GM23338 (cell line): ENCODE measurements around the gene FOXP1. TPM values are rescaled to one million over a fixed set of nuclear protein-coding genes. Genes with fewer than 3 reads are reported as not detected.

Source experiments
- ATAC-seq: fragments of 200-7000 bp; cut with Tn5 transposase; 3 replicates; pipeline ENCODE4 v1.9.1; 2020
- DNase-seq: peaks from one replicate; pipeline ENCODE4 v3.0.0-alpha.2; 2015; ENCODE audit warnings: low spot score
- H2AFZ ChIP-seq: fragments of 200-600 bp; sonication (generic); 2 replicates; pipeline ENCODE4 v1.8.0; 2016; ENCODE audit warnings: antibody characterized with exemption, mild to moderate bottlenecking, moderate library complexity
- H3F3A ChIP-seq: fragments of 200-600 bp; sonication (generic); replicated peaks from 2 replicates; pipeline ENCODE4 v1.8.0; 2017; ENCODE audit warnings: antibody characterized with exemption, mixed run types, low read depth
- H3K27ac ChIP-seq: fragments of 200-600 bp; sonication (generic); 2 replicates; pipeline ENCODE4 v1.6.1; 2016; ENCODE audit warnings: low read depth
- H3K27me3 ChIP-seq: fragments of 200-600 bp; sonication (generic); 2 replicates; pipeline ENCODE4 v1.8.0; 2016; ENCODE audit warnings: mild to moderate bottlenecking, mixed run types, moderate library complexity; ENCODE audit not compliant: insufficient read depth
- H3K36me3 ChIP-seq: fragments of 200-600 bp; sonication (generic); 2 replicates; pipeline ENCODE4 v1.8.0; 2016; ENCODE audit warnings: mild to moderate bottlenecking; ENCODE audit not compliant: insufficient read depth
- H3K4me1 ChIP-seq: fragments of 200-600 bp; sonication (generic); 2 replicates; pipeline ENCODE4 v1.8.0; 2016; ENCODE audit warnings: mild to moderate bottlenecking, moderate library complexity; ENCODE audit not compliant: insufficient read depth
- H3K4me2 ChIP-seq: fragments of 200-600 bp; sonication (generic); 2 replicates; pipeline ENCODE4 v1.7.1; 2017; ENCODE audit warnings: mixed run types
- H3K4me3 ChIP-seq: fragments of 200-600 bp; sonication (generic); 2 replicates; pipeline ENCODE4 v1.6.1; 2016; ENCODE audit warnings: mixed run types
- H3K79me2 ChIP-seq: fragments of 200-600 bp; sonication (generic); replicated peaks from 2 replicates; pipeline ENCODE4 v1.8.0; 2017; ENCODE audit warnings: mild to moderate bottlenecking; ENCODE audit not compliant: insufficient read depth
- H3K9me2 ChIP-seq: fragments of 200-600 bp; sonication (generic); 2 replicates; pipeline ENCODE4 v1.8.0; 2017; ENCODE audit not compliant: insufficient read depth
- H4K20me1 ChIP-seq: fragments of 200-600 bp; sonication (generic); replicated peaks from 2 replicates; pipeline ENCODE4 v1.8.0; 2017; ENCODE audit warnings: mild to moderate bottlenecking; ENCODE audit not compliant: insufficient read depth
- H3K27ac Mint-ChIP-seq: 2 replicates; pipeline ENCODE4 v1.8.0; 2020; ENCODE audit warnings: inconsistent platforms, mild to moderate bottlenecking, moderate library complexity, mixed read lengths
- H3K27me3 Mint-ChIP-seq: 3 replicates; pipeline ENCODE4 v1.8.0; 2022; ENCODE audit warnings: low read depth, mild to moderate bottlenecking, moderate library complexity, mixed read lengths, inconsistent platforms; ENCODE audit not compliant: insufficient read depth, poor library complexity
- H3K36me3 Mint-ChIP-seq: 3 replicates; pipeline ENCODE4 v1.8.0; 2021; ENCODE audit warnings: low read depth, mild to moderate bottlenecking, inconsistent platforms, moderate library complexity, mixed read lengths
- H3K4me1 Mint-ChIP-seq: 3 replicates; pipeline ENCODE4 v1.8.0; 2020; ENCODE audit warnings: mild to moderate bottlenecking, inconsistent platforms, mixed read lengths
- H3K4me3 Mint-ChIP-seq: 3 replicates; pipeline ENCODE4 v1.8.0; 2021; ENCODE audit warnings: moderate library complexity, mild to moderate bottlenecking, inconsistent platforms, mixed read lengths
- H3K9me3 Mint-ChIP-seq: 3 replicates; pipeline ENCODE4 v1.8.0; 2020; ENCODE audit warnings: moderate library complexity, mild to moderate bottlenecking, inconsistent platforms, mixed read lengths
- CREB1 ChIP-seq: fragments of 250-450 bp; sonication (Bioruptor Pico); IDR thresholded peaks from 2 replicates; pipeline ENCODE4 v1.5.0; 2020; ENCODE audit warnings: low read depth, mild to moderate bottlenecking, moderate library complexity
- CTCF ChIP-seq, 2 experiments: fragments of 200-600 bp in 1 of 2; sonication (generic) in 1 of 2; conservative IDR thresholded peaks; 2 replicates each; pipeline versions ENCODE4 v1.5.1 to v1.6.1; 2016 to 2017; ENCODE audit warnings: antibody characterized with exemption in 2 of 2, low read depth in 2 of 2, mild to moderate bottlenecking in 2 of 2, moderate library complexity in 1 of 2
- ETS1 ChIP-seq: IDR thresholded peaks from 2 replicates; pipeline ENCODE4 v1.6.1; 2016; ENCODE audit warnings: antibody characterized with exemption
- EZH2 ChIP-seq: fragments of 200-600 bp; sonication (generic); IDR thresholded peaks from one replicate; pipeline ENCODE4 v1.8.0; 2017; ENCODE audit warnings: antibody characterized with exemption, mild to moderate bottlenecking, low read depth; ENCODE audit not compliant: unreplicated experiment
- EZH2phosphoT487 ChIP-seq: fragments of 200-600 bp; sonication (generic); IDR thresholded peaks from one replicate; pipeline ENCODE4 v1.8.1; 2018; ENCODE audit warnings: antibody characterized with exemption; ENCODE audit not compliant: unreplicated experiment
- NANOG ChIP-seq: IDR thresholded peaks from 2 replicates; pipeline ENCODE4 v1.6.1; 2016; ENCODE audit warnings: antibody characterized with exemption, borderline replicate concordance
- POLR2AphosphoS5 ChIP-seq: IDR thresholded peaks from 2 replicates; pipeline ENCODE4 v1.6.1; 2016; ENCODE audit warnings: antibody characterized with exemption, low read depth
- ZNF114 ChIP-seq: fragments of 250-450 bp; sonication (Bioruptor Pico); IDR thresholded peaks from 2 replicates; pipeline ENCODE4 v1.5.0; 2020; ENCODE audit warnings: mild to moderate bottlenecking, moderate library complexity
- ZNF331 ChIP-seq: fragments of 250-450 bp; sonication (Bioruptor Pico); IDR thresholded peaks from 2 replicates; pipeline ENCODE4 v1.5.0; 2020; ENCODE audit warnings: low read depth, mild to moderate bottlenecking, moderate library complexity
- ZNF462 ChIP-seq: fragments of 250-450 bp; sonication (Bioruptor Pico); IDR thresholded peaks from 2 replicates; pipeline ENCODE4 v1.5.0; 2020; ENCODE audit warnings: mild to moderate bottlenecking, moderate library complexity
- polyA plus RNA-seq: library from polyadenylated mRNA; unstranded; fragments of >200 nt; fragmentation: Nextera tagmentation; extraction: Ambion mirVana; gene quantifications from 2 replicates; pipeline ENCODE4 v1.2.1, GENCODE V29; 2016
- total RNA-seq: library from RNA; depleted of rRNA; stranded (reverse); fragments of >200 nt; shearing (Covaris generic); gene quantifications from 2 replicates; pipeline ENCODE4 v1.2.3, GENCODE V29; 2014

The FOXP1 gene
- total and polyA plus RNA-seq, 2 experiments from 2014 or later = 32.9 to 35.5 TPM

DNA sequence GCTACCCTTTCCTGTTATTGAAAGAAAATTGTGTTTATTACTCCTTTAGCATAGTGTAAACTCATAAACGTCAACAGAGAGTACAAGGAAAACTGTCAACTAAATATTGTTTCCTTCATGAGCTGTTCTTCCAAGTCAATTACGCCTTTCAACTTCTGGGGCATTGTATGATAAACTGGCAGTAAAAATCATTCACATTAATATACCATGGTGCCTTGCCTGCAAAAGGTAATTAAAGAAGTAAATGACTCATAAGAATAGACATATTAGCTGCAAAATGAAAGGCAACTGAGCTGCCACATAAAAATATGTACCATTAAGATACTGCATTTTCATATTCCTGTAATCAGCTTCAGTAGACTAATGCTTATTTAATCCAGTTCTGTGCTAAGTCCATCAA lies 447.3 kb downstream of the FOXP1 start:
- peaks cover 4% of the 10 kb centered on the region for H3K27me3 Mint-ChIP-seq

DNA sequence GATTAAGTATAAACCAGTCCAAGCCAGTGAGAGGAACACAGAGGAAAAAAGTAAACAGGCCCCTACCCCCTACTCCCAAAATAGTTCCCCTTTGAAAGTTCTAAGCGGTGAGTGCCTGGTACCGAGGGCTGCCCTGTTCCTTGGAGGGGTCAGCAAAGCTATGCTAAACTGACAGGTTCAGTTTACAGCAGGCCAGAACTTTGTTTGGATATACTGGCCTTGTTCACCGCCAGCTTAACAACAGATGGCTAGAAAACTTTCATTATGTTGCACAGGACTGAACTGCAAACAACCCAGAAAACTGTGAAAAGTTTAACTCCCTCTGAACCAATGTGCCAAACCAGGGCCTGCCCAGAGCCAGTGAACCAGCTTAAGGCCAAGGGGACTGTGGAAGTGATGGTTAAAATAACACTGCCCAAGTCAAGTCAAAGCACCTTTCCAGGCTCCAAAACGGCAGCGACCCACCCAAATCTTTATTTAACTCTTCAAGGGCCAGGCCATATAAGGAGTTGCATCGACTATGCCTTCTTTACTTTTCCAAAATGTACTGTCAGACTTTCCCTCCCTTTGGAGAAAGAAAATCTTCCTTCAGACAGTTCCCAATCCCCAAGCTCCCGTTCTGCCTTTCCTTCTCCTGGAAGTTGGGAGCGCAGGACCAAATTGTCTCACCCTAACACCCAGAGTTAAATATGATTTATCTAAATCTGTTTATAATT lies 448.0 kb downstream of the FOXP1 start:
- H3K4me3 Mint-ChIP-seq = no peak overlapping the region; the same call in 2 of the 3 replicates
- Histone ChIP-seq H4K20me1 (no peaks in the 10 kb centered on the region), H3K4me3 (no peak overlapping the region), H3K4me1 (peaks cover 70% of the 10 kb centered on the region), H3K79me2 (no peaks in the 10 kb centered on the region), H3K9me2 (no peaks in the 10 kb centered on the region), H3F3A (peaks cover 4% of the 10 kb centered on the region; the same call in 1 of the 2 replicates), H2AFZ (no peak overlapping the region), H3K27ac (peak overlapping the region; percentile 43; the same call in 1 of the 2 replicates), H3K27me3 (no peaks in the 10 kb centered on the region), H3K4me2 (no peak overlapping the region), H3K36me3 (no peaks in the 10 kb centered on the region)
- DNase-seq (no peak), ATAC-seq (peak; percentile 23; the same call in 2 of the 3 replicates)
- H3K4me1 Mint-ChIP-seq = peaks cover 74% of the 10 kb centered on the region
- H3K9me3 Mint-ChIP-seq = no peaks in the 10 kb centered on the region
- H3K36me3 Mint-ChIP-seq = no peaks in the 10 kb centered on the region
- peak overlapping the region; percentile 39 for H3K27ac Mint-ChIP-seq
- TF ChIP-seq ETS1 = no peak
- no peak for TF ChIP-seq CTCF (conservative IDR thresholded peaks at IDR 0.05; ENCODE audit: low read depth in 2 of 2)
- TF ChIP-seq EZH2 = no peak
- no peak for TF ChIP-seq ZNF462 (CRISPR knock-in tag)
- TF ChIP-seq ZNF331 = no peak
- TF ChIP-seq ZNF114 (CRISPR knock-in tag) = no peak
- no peak for TF ChIP-seq EZH2phosphoT487
- TF ChIP-seq CREB1 (CRISPR knock-in tag) = no peak
- no peak for TF ChIP-seq NANOG
- TF ChIP-seq POLR2AphosphoS5 = no peak
- peaks cover 6% of the 10 kb centered on the region for H3K27me3 Mint-ChIP-seq

More for the DNA sequence above, 447.3 kb downstream of the FOXP1 start:
- Mint-ChIP-seq H3K4me1 (peaks cover 68% of the 10 kb centered on the region), H3K36me3 (no peaks in the 10 kb centered on the region; the same call in 2 of the 3 replicates), H3K9me3 (no peaks in the 10 kb centered on the region), H3K4me3 (no peak overlapping the region), H3K27ac (no peak overlapping the region)
- Histone ChIP-seq H2AFZ (no peak overlapping the region), H3K4me1 (peaks cover 64% of the 10 kb centered on the region), H3F3A (0 out of 2 replicates have a peak, but pooled peaks cover 4% of the 10 kb centered on the region), H3K4me2 (0 out of 2 replicates have a peak overlapping the region, but pooled peaks have one; percentile 30), H3K4me3 (no peak overlapping the region), H3K79me2 (no peaks in the 10 kb centered on the region), H3K27me3 (no peaks in the 10 kb centered on the region), H3K9me2 (no peaks in the 10 kb centered on the region), H4K20me1 (no peaks in the 10 kb centered on the region), H3K27ac (no peak overlapping the region), H3K36me3 (no peaks in the 10 kb centered on the region)
- no peak for DNase-seq
- no peak for TF ChIP-seq ZNF331
- no peak for ATAC-seq
